ENCODE data around the gene MAS1.

Gene MAS1

GRCh38 chr6:159880412-159880975 lies 10.3 kb upstream of the MAS1 start:
- no peak for TF ChIP-seq CTCF (conservative IDR thresholded peaks at IDR 0.05)
- H3K27ac ChIP-seq, result no peak overlapping the region

- H3K27ac ChIP-seq, result no peak overlapping the region
- no peak for TF ChIP-seq CTCF (conservative IDR thresholded peaks at IDR 0.05)
These were observed 6.1 kb upstream of the MAS1 start for GRCh38 chr6:159884720-159885119.

- no peak for TF ChIP-seq CTCF (conservative IDR thresholded peaks at IDR 0.05)
- H3K27ac ChIP-seq, result no peak overlapping the region
These were observed 4.5 kb upstream of the MAS1 start for GRCh38 chr6:159886270-159886669.

GRCh38 chr6:159887146-159887545 lies 3.6 kb upstream of the MAS1 start:
- no peak for TF ChIP-seq CTCF (conservative IDR thresholded peaks at IDR 0.05)
- H3K27ac ChIP-seq, result no peak overlapping the region

GRCh38 chr6:159887761-159888160 lies 3.0 kb upstream of the MAS1 start:
- H3K27ac ChIP-seq, result no peak overlapping the region
- no peak for TF ChIP-seq CTCF (conservative IDR thresholded peaks at IDR 0.05)

GRCh38 chr6:159890201-159890600 lies 587 bp upstream of the MAS1 start:
- TF ChIP-seq CTCF (conservative IDR thresholded peaks at IDR 0.05), result no peak
- no peak overlapping the region for H3K27ac ChIP-seq

- H3K27ac ChIP-seq, result no peak overlapping the region
- no peak for TF ChIP-seq CTCF (conservative IDR thresholded peaks at IDR 0.05)
These were observed 1.3 kb downstream of the MAS1 start for GRCh38 chr6:159892053-159892452.

Measured in VCaP (cell line).